SU-DHL-6 (cell line): ENCODE results near the gene GRIK1.

ENCODE experiments used
- EZH2phosphoT487 ChIP-seq: fragments of 200-600 bp; sonication (generic), shearing (Covaris generic); conservative IDR thresholded peaks from 2 replicates; pipeline ENCODE4 v1.6.1; 2018; ENCODE audit warnings: mild to moderate bottlenecking, antibody characterized with exemption, low read length, moderate library complexity, mixed read lengths
- TF ChIP-seq, protein P1 (sequence below): fragments of 200-600 bp; sonication (generic); IDR thresholded peaks from one replicate; pipeline ENCODE4 v1.5.1; 2017; ENCODE audit warnings: antibody characterized with exemption, mild to moderate bottlenecking, low read length, moderate library complexity; ENCODE audit not compliant: insufficient read depth, poor library complexity, severe bottlenecking

DNA sequence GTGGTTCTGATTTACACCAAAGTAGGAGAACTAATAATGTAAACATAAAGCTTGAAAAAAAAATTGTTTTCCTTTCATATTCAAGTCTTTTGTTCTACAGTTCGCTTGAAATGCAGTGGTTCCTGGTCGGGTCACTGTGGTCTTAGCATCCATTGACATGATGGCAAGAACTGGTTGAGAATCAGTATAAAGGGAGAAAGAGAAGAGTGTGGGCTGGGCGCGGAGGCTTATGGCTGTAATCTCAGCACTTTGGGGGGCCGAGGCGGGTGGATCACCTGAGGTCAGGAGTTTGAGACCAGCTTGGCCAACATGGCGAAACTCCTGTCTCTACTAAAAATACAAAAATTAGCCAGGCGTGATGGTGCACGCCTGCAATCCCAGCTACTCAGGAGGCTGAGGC lies 390.2 kb downstream of the GRIK1 start:
- TF ChIP-seq, protein P1, sequence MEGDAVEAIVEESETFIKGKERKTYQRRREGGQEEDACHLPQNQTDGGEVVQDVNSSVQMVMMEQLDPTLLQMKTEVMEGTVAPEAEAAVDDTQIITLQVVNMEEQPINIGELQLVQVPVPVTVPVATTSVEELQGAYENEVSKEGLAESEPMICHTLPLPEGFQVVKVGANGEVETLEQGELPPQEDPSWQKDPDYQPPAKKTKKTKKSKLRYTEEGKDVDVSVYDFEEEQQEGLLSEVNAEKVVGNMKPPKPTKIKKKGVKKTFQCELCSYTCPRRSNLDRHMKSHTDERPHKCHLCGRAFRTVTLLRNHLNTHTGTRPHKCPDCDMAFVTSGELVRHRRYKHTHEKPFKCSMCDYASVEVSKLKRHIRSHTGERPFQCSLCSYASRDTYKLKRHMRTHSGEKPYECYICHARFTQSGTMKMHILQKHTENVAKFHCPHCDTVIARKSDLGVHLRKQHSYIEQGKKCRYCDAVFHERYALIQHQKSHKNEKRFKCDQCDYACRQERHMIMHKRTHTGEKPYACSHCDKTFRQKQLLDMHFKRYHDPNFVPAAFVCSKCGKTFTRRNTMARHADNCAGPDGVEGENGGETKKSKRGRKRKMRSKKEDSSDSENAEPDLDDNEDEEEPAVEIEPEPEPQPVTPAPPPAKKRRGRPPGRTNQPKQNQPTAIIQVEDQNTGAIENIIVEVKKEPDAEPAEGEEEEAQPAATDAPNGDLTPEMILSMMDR, result no peak
- TF ChIP-seq EZH2phosphoT487, result no peak
